Activated T-helper 1 cell treated with anti-CD3 and anti-CD28 coated beads, Interleukin-2, amount 50 U/mL, for 16 hours (primary cell): Measurements from ENCODE around the gene SLC5A2.
"Not testable (repeated sequence)": the region's sequence is repeated elsewhere in the genome, so short reads cannot be mapped to it uniquely, and the experiment has no call there.

Source experiments
- DNase-seq, 2 donors: peaks; one replicate each; pipeline ENCODE4 v3.0.0-alpha.2; 2020; ENCODE audit warnings: low read depth in 1 of 2, low spot score in 1 of 2

Gene SLC5A2

DNA sequence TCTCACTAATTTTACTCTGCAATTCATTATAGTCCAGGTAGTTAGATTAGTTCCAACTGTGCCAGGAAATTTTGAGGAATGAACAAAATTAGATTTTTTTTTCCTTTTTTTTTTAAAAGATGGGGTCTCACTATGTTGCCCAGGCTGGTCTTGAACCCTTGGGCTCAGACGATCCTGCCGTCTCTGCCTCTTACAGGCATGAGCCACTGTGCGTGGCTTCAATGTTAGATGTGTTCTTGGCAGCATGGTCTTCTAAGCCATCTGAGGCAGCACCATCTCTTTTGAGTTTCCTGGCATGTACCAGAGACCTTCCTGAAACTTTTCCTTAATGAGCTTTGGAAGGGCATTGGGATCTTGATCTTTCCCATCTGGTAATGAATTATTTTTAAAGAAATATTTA, 42.2 kb downstream of the SLC5A2 start:
- DNase-seq, result no peak

GRCh38 chr16:31527734-31528274, 44.9 kb downstream of the SLC5A2 start, which contains the start of gene AHSP:
AHSP (plus strand) TSS chr16:31527900; CDS start chr16:31528140, 240 bp downstream.
- no peak for DNase-seq

DNA sequence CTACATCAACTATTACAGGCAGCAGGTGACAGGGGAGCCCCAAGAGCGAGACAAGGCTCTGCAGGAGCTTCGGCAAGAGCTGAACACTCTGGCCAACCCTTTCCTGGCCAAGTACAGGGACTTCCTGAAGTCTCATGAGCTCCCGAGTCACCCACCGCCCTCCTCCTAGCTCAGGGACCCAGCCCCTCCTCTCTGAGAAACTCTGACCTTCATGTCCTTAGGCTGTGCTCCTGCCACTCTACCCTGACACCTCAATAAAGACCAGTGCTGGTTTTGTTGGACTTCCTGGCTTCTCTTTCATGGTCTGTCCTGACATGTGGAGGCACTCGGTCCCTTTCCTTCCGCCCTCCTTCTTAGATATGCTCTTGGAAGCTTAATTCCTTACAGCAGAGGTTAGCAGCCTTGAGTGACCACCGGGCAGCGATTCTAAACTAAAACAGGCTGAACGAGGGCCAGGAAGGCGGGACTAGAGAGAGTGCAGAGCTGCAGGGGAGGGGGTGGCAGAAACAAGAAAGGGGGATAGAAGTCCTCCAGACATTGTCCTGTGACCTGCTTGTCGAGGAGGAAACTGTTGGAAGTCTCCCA, 45.7 kb downstream of the SLC5A2 start:
- no peak for DNase-seq

- no peak for DNase-seq
Measured at GRCh38 chr16:31529108-31529936, 46.4 kb downstream of the SLC5A2 start.

DNA sequence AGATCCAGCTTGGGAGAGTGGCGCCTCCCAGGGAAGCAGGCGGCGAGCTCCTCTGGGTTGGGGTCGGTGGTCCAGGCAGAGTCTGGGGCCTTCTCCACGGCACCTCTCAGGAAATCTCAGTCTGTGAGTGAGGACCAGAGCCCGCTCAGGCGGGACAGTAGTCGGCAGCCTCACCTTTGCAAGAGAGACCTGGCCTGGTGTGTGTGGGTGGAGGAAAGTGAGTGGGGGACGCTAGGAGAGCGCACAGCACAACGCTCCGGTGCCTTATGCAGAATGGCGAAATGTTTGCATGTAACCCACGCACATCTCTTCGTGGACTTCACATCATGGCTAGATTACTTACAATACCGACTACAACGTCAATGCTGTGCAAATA, 47.0 kb downstream of the SLC5A2 start:
- no peak for DNase-seq

- no peak for DNase-seq
Measured at GRCh38 chr16:31530405-31530804, 47.5 kb downstream of the SLC5A2 start.

DNA sequence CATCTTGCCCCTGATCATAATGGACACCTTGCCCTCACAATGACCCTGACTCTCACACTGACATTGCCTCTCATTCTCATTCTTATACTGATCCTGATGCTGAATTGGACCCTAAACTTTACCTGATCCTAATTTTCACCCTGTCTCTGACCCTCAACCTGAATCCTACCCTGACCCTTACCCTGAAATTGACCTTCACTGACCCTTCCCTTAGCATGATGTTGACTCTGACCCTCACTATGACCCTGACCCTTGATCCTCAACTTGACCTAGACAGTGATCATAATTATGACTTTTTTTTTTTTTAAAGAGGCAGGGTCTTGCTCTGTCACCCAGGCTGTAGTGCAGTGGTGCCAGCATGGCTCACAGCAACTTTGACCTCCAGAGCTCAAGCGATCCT, 48.2 kb downstream of the SLC5A2 start:
- DNase-seq, result no peak

DNA sequence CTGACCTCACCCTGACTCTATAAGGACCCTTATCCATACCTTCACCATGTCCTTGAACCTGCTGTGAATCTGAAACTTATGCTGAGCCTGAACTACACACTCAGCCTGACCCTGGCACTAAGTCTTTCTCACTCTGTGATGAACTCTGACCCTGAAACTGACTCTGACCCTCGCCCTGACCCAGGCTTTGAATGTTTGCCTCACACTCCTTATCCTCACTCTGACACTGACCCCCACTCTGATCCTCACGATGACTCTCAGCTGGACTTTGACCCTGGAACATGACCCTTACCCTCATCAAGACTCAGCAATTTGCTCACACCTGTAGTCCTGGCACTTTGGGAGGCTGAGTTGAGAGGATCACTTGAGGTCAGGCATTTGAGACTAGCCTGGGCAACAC, 49.2 kb downstream of the SLC5A2 start:
- DNase-seq, result no peak

DNA sequence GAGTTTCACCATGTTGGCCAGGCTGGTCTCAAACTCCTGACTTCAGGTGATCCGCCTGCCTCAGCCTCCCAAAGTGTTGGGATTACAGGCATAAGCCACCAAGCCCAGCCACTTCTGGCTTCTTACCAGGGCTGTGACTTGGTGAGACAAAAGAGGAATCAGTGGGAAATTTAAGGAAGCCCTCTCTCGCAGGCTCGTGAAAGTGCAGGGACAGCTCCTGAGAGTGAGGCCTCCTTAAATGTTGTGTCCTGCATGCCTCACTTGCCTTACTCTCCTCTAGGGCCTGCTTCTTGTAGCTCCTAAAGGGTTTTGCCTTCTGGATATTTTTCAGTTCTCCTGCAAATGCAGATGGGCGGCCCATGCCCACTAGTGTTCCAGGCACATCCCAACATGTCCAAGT, 50.0 kb downstream of the SLC5A2 start:
- DNase-seq, result no peak

- DNase-seq, result no peak
Measured at GRCh38 chr16:31535737-31536136, 52.8 kb downstream of the SLC5A2 start.

DNA sequence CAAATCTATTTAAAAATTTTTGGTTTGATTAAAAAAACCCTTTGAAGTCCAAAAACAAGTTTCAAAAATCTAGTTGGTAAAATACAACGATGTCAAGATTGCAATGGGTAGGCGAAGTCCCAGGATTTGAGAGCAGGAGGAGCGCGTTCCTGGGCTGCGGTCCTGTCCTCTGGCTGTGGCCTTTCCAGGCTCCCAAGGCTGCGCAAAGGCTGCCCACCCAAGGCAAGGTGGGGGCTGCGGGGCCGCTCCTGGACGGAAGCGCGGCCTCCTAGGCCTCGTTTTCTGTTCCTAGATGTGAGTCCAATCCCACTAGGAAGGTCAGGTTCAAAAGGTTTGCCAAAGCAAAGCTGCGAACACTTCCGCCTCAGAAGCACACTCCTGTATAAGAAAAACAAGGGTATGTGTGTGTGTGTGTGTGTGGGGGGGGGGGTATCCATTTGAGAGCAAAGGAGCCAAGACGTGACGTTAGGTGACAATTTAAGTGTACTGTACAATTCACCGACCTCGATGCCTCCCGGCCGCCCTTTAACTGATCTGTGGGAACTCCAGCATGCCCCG, 54.0 kb downstream of the SLC5A2 start:
- DNase-seq, result no peak

GRCh38 chr16:31537362-31538242, 54.7 kb downstream of the SLC5A2 start:
- DNase-seq, result no peak

GRCh38 chr16:31538243-31538598, 55.3 kb downstream of the SLC5A2 start:
- not testable (repeated sequence) for DNase-seq

DNA sequence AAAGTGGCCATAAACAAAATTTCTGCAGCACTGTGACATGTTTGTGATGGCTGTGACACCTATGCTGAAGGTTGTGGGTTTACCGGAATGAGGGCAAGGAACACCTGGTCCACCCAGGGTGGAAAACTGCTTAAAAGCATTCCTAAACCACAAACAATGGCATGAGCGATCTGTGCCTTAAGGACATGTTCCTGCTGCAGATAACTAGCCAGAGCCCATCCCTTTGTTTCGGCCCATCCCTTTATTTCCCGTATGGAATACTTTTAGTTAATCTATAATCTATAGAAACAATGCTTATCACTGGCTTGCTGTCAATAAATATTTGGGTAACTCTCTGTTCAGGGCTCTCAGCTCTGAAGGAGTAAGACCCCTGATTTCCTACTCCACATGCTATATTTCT, 56.8 kb downstream of the SLC5A2 start:
- DNase-seq, result not testable (repeated sequence)
